HepG2 (cell line): ENCODE results near the gene DMGDH. TPM values are rescaled to one million over a fixed set of nuclear protein-coding genes. Genes with fewer than 3 reads are reported as not detected.

Experiments
- ARID5B ChIP-seq: IDR thresholded peaks from 2 replicates; pipeline ENCODE4 v1.4.0; 2020; ENCODE audit warnings: mild to moderate bottlenecking, missing genetic modification reagents
- ATF6 ChIP-seq: sonication (generic); formaldehyde crosslinking; conservative IDR thresholded peaks from 2 replicates; pipeline ENCODE4 v1.4.0; 2020; ENCODE audit warnings: missing genetic modification reagents
- BCL6 ChIP-seq: IDR thresholded peaks from 2 replicates; pipeline ENCODE4 v1.6.1; 2016; ENCODE audit warnings: missing genetic modification reagents, missing compliant biosample characterization
- CERS6 ChIP-seq: sonication (generic); formaldehyde crosslinking; IDR thresholded peaks from 2 replicates; pipeline ENCODE4 v1.5.0; 2020; ENCODE audit warnings: missing genetic modification reagents
- CTCF ChIP-seq: sonication (generic); formaldehyde crosslinking; IDR thresholded peaks from 2 replicates; pipeline ENCODE4 v1.5.0; 2020; ENCODE audit warnings: mild to moderate bottlenecking, missing genetic modification reagents, moderate library complexity
- FOXP4 ChIP-seq: sonication (generic); formaldehyde crosslinking; IDR thresholded peaks from 2 replicates; pipeline ENCODE4 v1.4.0; 2020; ENCODE audit warnings: missing genetic modification reagents
- MTF1 ChIP-seq: sonication (generic); formaldehyde crosslinking; IDR thresholded peaks from 2 replicates; pipeline ENCODE4 v1.5.0; 2020; ENCODE audit warnings: missing genetic modification reagents
- RAD51 ChIP-seq: fragments of 450-650 bp; IDR thresholded peaks from 2 replicates; pipeline ENCODE4 v1.6.1; 2016; ENCODE audit warnings: borderline replicate concordance
- RFXAP ChIP-seq: sonication (generic); formaldehyde crosslinking; IDR thresholded peaks from 2 replicates; pipeline ENCODE4 v1.4.0; 2020; ENCODE audit warnings: missing genetic modification reagents, borderline replicate concordance
- SP140L ChIP-seq: sonication (generic); formaldehyde crosslinking; IDR thresholded peaks from 2 replicates; pipeline ENCODE4 v1.4.0; 2020; ENCODE audit warnings: missing genetic modification reagents, borderline replicate concordance
- THAP9 ChIP-seq: sonication (generic); formaldehyde crosslinking; IDR thresholded peaks from 2 replicates; pipeline ENCODE4; 2020; ENCODE audit warnings: missing genetic modification reagents, mild to moderate bottlenecking, borderline replicate concordance
- ZNF160 ChIP-seq: sonication (generic); formaldehyde crosslinking; IDR thresholded peaks from 2 replicates; pipeline ENCODE4 v1.8.0; 2022; ENCODE audit warnings: mild to moderate bottlenecking, inconsistent platforms, missing genetic modification reagents
- ZNF543 ChIP-seq: sonication (generic); formaldehyde crosslinking; IDR thresholded peaks from 2 replicates; pipeline ENCODE4 v1.4.0; 2020; ENCODE audit warnings: mild to moderate bottlenecking, missing genetic modification reagents
- ZNF552 ChIP-seq: sonication (generic); formaldehyde crosslinking; IDR thresholded peaks from 2 replicates; pipeline ENCODE4 v1.9.0; 2022; ENCODE audit warnings: missing genetic modification reagents, mild to moderate bottlenecking, borderline replicate concordance
- ZNF572 ChIP-seq: sonication (generic); formaldehyde crosslinking; IDR thresholded peaks from 2 replicates; pipeline ENCODE4 v1.5.1; 2020; ENCODE audit warnings: mild to moderate bottlenecking, missing genetic modification reagents
- ZNF841 ChIP-seq: sonication (generic); formaldehyde crosslinking; IDR thresholded peaks from 2 replicates; pipeline ENCODE4 v1.8.1; 2023; ENCODE audit warnings: missing genetic modification reagents, borderline replicate concordance
- polyA plus RNA-seq, 8 experiments: library from polyadenylated mRNA; depleted of rRNA in 3 of 8; stranded (reverse) in 7 of 8; unstranded in 1 of 8; fragments of >200 nt; fragmentation: Illumina TruSeq in 4 of 8; extraction: Trizol in 4 of 8; gene quantifications; 2 replicates each; pipeline versions ENCODE4 v1.2.1 to v1.2.3, GENCODE V29; 2011 to 2016; ENCODE audit warnings: low read depth in 4 of 8, missing spikeins in 1 of 8, mixed read lengths in 1 of 8; ENCODE audit not compliant: insufficient read depth in 1 of 8
- total RNA-seq, 5 experiments: library from RNA; depleted of rRNA; stranded (reverse); fragments of >200 nt; fragmentation: Illumina TruSeq; extraction: Trizol; gene quantifications; 2 replicates each; pipeline ENCODE4 v1.2.3, GENCODE V29; 2016; ENCODE audit warnings: low read depth in 1 of 5

Gene DMGDH
- total and polyA plus RNA-seq, 2 of the 13 experiments (the other 11 are each of a cell fraction or from before 2014, with no cell fraction given), result 3.6 to 7.9 TPM

GRCh38 chr5:78964889-78965288 lies 104.6 kb downstream of the DMGDH start (continued):
- peak; percentile 73 for TF ChIP-seq CTCF (CRISPR knock-in tag)
- TF ChIP-seq RAD51, result no peak
- TF ChIP-seq ZNF841 (CRISPR knock-in tag), result no peak
- no peak for TF ChIP-seq FOXP4 (CRISPR knock-in tag)
- no peak for TF ChIP-seq ZNF543 (CRISPR knock-in tag)
- no peak for TF ChIP-seq RFXAP (CRISPR knock-in tag)
- no peak for TF ChIP-seq CERS6
- TF ChIP-seq ZNF160, result no peak
- TF ChIP-seq THAP9, result no peak
- no peak for TF ChIP-seq SP140L (CRISPR knock-in tag)
- no peak for TF ChIP-seq ZNF552 (CRISPR knock-in tag)
- 0 out of 2 replicates have a peak, but pooled peaks have one; percentile 16 for TF ChIP-seq ARID5B (CRISPR knock-in tag)
- no peak for TF ChIP-seq ATF6 (CRISPR knock-in tag)
- 0 out of 2 replicates have a peak, but pooled peaks have one; percentile 30 for TF ChIP-seq BCL6 (CRISPR knock-in tag)
- no peak for TF ChIP-seq ZNF572 (CRISPR knock-in tag)
- no peak for TF ChIP-seq MTF1 (CRISPR knock-in tag)
